NOMO-1 treated with DMSO at 0.1 percent for 48 hours (cell line): Measurements from ENCODE around the gene CST9L.
A peak's percentile ranks its signal among the peaks of the same experiment; 100 is the strongest.

Experiments
- DNase-seq: peaks from one replicate; lab custom pipeline; 2025; ENCODE audit not compliant: unreplicated experiment; lab: John Stamatoyannopoulos, UW

CST9L gene

GRCh38 chr20:23547613-23548012 is 20.7 kb downstream of the CST9L start:
- DNase-seq, result no peak

GRCh38 chr20:23546435-23547144 is 21.7 kb downstream of the CST9L start:
- DNase-seq, result no peak

DNA sequence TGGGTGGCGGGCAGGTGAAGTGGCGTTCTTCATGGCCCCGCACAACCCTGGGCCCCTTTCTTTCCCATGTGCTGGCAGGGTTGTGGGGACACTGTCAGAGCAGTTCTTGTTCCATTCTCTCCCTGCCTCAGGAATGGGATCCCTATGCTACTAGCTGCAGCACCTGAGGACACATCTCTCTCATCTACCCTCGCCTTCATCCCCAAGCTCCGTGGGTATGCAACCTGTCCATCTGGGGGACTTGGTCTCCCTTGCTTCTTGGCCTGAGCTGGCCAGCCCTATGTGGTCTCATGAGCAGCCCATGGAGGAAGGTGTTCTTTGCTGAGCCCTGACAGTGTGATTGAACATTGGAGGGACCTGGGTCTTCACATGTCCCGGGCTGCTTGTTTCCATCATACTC is 24.2 kb downstream of the CST9L start:
- DNase-seq, result no peak

DNA sequence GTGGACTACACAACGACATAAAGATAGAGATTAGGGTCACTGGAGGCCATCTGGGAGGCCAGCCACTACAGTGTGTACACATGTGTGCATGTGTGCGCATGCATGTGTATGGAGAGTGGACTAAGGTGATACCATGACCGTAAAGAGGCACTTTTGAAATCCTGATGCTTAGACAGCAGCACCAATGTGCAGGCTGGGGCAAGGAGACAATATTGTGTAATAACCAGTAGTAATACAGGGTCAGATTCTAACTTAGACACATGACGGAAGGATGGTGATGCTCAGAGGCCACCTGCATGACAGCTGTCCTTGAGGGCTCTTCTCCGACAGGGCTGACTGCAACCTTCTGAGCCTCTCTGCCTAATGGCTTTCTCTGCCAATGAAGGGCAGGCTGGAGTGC is 25.5 kb downstream of the CST9L start:
- DNase-seq, result no peak

- DNase-seq, result no peak
These were observed 26.5 kb downstream of the CST9L start for GRCh38 chr20:23541776-23542175.

DNA sequence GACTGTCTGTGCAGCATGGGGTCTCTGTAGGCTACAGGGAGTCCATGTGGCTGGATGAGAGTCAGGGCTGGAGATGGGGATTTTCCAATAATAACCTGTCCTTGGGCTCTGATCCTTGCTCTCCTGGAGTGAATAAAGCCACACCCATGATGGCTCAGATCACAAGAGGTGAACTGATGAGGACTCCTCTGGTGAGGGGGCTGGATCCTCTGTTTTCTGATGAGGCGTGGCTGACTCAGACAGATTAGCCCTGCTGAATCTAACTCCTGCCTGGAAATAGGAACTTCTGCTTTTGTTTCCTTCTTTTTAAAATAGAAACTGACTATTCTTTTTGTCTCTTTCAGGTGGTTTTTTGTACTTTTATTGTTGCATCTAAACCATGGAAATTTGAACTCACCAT is 27.0 kb downstream of the CST9L start:
- peak; percentile 79 for DNase-seq

DNA sequence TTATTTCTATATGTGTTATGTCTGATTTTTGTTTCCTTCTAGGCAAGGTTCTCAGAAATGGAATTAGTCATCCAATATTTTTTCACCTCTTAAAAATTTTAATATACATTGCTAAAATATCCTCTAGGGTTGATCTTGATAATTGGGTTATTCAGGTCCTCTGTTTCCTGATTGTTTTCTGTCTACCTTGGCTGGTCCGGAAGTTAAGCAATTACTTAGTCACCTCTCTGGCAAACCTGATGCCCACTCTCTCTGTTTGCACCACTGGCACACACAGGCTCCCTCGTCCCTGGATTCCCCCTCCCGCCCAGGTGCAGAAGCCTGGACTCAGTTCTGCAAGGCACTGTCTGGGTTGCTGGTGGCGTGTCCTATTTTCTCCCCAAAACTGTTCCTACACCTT is 27.7 kb downstream of the CST9L start:
- DNase-seq, result no peak

DNA sequence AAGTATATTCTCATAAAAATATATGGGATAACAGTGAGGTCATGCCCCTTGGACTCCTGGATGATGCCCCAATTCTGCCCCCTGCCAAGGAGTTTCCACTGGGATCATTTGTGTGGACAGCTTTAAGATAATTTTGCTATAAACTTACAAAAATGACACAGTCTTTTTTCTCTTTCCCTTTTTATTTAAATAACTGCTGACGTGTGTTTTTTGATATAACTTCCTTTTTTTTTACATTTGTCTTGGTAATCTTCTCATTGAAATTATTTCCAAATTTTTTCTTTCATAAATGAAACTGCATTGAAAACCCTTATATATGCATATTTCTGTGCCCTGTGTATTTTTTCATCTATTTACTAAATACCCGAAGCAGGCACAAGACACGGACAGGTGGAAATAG is 31.3 kb downstream of the CST9L start:
- no peak for DNase-seq

DNA sequence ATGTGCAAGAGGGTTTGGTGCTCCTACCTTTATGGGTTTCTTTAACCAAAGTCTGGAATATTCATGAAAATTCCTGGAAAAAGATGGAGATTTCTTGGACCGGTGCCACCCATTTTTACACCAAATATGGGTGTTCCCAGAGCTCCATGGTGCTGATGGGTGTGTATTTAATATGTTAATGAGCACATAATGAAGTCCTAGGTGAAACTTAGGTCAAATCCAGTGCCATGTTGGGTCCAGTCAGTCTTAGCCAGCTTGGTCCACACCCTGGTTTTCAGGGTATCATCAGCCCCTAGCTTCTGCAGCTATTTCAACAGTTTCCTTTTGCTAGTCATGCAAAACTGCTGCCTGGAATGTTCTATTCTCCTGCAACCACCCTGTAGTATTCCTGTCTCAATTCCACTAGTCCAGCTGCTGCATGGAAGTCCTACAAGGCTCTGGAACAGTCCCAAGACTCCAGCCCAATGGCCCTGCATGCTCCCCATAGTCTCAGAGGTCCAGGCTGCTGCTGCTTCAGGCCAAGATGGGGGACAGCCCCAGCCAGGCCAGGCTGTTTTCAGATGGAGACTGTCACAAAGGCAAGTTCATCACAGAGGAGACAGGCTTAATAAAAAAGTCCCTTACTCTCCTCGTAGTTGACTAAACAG is 31.8 kb downstream of the CST9L start:
- DNase-seq, result no peak

DNA sequence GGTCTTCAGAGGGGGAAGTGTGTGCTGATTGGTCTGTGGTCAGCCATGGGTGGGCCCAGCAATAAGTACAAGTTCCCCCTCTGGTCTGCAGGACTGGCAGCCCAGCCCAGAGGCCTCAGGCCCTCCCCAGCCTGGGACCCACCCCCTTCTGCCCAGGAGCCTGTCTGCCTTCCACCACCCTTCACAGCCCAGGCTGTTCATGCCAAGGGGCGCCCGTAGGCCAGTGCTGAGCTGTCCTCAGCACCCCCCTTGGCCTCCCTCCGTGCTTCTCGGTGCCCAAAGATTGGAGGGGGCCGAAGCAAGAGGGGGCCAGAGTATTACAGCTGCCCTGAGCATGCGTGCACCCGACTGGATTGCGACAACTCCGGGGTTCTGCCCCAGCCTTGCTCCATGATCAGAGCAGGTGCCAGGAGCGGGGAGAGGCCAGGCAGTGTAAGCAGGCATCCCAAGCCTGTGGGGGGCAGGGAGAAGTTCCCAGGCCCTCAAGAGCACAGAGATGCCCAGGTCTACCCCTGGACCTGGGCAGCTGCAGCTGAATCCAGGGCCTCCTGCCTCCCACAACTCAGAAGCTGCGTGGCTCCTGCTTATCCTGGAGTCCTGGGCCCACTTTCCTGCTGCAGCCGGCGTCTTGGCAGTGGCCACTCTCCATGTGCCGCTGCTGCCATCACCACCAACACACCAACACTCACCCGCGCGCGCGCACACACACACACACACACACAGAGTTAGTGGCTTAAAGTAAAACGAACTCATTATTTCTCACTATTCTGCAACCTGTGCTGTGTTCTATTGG is 33.3 kb downstream of the CST9L start:
- no peak for DNase-seq

GRCh38 chr20:23533161-23533560 is 35.1 kb downstream of the CST9L start:
- no peak for DNase-seq

- DNase-seq, result no peak
These were observed 35.8 kb downstream of the CST9L start for GRCh38 chr20:23532533-23532932.

DNA sequence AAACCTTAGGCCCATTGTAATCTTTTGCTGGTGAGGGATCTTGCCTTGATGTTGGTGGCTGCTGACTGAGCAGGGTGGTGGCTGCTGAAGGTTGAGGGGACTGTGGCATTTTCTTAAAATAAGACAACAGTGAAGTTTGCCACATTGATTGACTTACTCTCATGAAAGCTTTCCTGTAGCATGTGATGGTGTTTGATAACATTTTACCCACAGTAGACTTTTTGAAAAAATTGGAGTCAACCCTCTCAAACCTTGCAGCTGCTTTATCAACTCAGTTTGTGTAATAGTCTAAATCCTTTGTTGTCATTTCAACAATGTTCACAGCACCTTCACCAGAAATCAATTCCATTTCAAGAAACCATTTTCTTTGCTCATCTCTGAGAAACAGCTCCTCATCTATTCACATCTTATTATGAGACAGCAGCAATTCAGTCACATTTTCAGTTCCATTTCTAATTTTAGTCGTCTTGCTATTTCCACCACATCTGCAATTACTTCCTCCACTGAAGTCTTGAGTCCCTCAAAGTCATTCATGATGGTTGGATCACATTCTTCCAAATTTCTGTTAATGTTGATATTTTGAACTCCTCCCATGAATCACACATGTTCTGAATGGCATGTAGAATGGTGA is 37.2 kb downstream of the CST9L start:
- DNase-seq, result peak; percentile 15

DNA sequence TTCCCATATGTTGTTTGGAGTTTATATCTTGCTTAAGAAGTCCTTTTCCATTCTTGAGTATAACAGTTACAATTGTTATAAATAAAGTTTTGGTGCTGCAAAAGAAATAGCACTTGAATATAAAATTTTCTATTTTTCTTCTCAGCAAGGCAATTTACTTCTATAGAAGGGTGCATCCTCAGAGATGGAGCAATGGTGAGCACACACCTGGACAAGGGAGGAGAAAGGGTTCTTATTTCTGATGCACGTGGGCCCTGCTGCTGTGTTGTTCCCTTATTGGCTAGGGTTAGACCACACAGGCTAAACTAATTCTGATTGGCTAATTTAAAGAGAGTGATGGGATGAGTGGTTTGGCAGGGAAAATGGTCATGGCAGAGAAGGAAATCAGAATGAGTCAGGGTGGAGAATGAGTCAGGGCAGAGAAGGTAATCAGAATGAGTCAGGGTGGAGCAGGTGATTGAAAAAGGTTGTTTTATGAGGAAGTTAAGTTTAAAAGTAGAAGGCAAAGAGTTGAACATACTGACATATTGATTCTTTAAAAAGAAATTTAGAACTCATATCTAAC is 39.3 kb downstream of the CST9L start:
- DNase-seq, result no peak

GRCh38 chr20:23526850-23527249 is 41.4 kb downstream of the CST9L start:
- DNase-seq, result no peak

GRCh38 chr20:23524146-23524545 is 44.1 kb downstream of the CST9L start:
- DNase-seq, result no peak

DNA sequence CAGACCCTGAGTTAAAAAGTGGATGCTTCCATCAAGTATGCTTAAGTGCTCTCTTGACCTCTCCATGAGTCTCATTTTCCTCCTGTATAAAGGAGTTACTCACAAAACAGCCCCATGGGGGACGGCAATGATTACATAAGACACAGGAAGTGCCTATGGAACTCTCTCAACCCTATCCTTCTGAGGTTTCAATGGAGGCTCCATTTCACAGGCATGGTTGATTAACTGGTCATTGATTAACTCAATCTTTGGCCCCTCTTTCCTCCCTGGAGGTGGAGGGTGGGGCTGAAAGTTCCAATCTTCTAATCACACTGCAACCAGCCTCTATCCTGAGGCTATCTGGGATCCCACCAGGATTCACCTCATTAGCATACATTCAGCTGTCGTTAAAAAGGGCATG is 48.1 kb downstream of the CST9L start:
- DNase-seq, result no peak

DNA sequence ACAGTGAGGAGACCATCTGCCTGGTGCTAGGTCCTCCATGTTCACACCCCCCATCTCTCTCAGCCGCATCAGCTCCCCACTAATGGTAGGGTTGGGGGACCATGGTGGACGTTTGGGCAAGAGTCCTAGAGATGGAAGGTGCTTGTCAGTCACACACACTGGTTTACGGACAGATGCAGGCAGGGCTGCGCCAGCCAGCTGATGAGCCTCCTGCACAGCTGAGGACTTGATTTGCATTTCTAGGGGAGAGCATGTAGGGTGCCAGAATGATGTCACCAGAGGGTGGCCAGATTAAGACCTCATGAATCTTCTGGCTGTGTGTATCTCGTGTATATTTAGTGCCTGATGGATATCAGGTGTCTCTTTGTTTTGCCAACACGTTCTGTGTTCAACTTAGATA is 48.7 kb downstream of the CST9L start:
- no peak for DNase-seq

DNA sequence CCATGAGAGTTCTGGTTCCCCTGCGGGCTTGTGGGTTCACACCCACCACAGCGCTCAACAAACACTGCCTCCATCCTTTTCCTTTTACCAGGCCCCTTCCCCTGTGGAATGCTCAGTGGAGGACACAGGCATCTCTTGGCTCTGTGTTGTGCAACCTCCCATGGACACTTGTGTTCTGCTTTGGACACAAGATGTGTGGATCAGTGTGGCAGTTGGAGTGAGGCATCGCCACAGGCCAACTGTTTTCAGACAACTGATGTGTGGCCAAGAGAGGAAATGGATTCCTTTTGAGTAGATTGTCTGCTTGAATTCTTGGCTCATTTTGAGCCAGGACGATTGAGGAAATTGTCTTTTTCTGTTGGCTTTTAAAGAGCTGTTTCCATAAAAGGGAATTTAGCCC is 50.6 kb downstream of the CST9L start:
- no peak for DNase-seq

DNA sequence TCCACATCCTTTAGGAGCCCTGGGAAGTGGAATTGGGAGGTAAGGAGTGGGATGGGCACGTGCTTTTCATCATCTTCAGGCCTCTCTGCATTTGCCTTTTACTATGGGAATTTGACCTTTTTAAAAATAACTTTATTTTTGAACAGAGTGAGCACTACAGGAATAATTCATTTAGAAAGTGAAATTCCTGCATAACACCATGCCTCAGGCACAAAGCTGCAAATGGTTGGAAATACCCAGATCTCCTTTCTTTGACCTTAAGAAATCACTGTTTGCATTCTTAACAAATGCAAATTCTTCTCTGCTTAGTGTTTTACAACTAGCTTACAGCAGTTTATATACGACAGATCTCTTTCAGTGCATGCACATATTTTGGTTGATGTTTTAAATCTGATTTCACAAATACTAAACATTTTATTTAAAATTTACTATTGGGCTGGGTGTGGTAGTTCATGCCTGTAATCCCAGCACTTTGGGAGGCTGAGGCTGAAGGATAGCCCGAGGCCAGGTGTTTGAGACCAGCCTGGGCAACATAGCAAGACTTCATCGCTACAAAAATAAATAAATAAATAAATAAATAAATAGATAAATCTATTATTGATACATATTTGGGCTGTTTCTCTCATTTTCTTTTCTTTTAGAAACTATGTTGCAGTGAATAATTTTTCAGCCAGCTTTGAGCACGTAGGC is 52.9 kb downstream of the CST9L start:
- DNase-seq, result no peak

GRCh38 chr20:23514848-23515247 is 53.4 kb downstream of the CST9L start:
- DNase-seq, result no peak
